WTC11 (cell line): ENCODE data around the gene EVL. TPM values are rescaled to one million over a fixed set of nuclear protein-coding genes. Genes with fewer than 3 reads are reported as not detected.

ENCODE experiments used
- ATAC-seq: fragments of 200-7000 bp; cut with Tn5 transposase; 2 replicates; pipeline ENCODE4 v1.10.0; 2021; ENCODE audit warnings: mild to moderate bottlenecking, moderate library complexity
- CTCF ChIA-PET: fragments of 300-600 bp; sonication (Branson Sonifier 250); formaldehyde crosslinking; loops from one replicate; lab custom pipeline; 2021; ENCODE audit warnings: antibody characterized with exemption; lab: Charles Lee
- POLR2A ChIA-PET: fragments of 350-600 bp; sonication (Branson Sonifier 250); formaldehyde crosslinking; loops from one replicate; lab custom pipeline; 2021; ENCODE audit warnings: antibody characterized with exemption; lab: Charles Lee
- DNase-seq: peaks from one replicate; pipeline ENCODE4 v3.0.0; 2021; ENCODE audit warnings: low spot score
- H3K27ac Mint-ChIP-seq: 2 replicates; pipeline ENCODE4 v1.8.0; 2021; ENCODE audit warnings: mixed read lengths
- H3K27me3 Mint-ChIP-seq: 2 replicates; pipeline ENCODE4 v1.8.0; 2021; ENCODE audit warnings: low read depth, mild to moderate bottlenecking, moderate library complexity, mixed read lengths
- H3K36me3 Mint-ChIP-seq: 2 replicates; pipeline ENCODE4 v1.8.0; 2021; ENCODE audit warnings: mixed read lengths
- H3K4me1 Mint-ChIP-seq: 2 replicates; pipeline ENCODE4 v1.8.0; 2022; ENCODE audit warnings: mixed read lengths
- H3K4me3 Mint-ChIP-seq: 2 replicates; pipeline ENCODE4 v1.8.0; 2021; ENCODE audit warnings: mild to moderate bottlenecking, moderate library complexity, mixed read lengths
- H3K9me3 Mint-ChIP-seq: 2 replicates; pipeline ENCODE4 v1.8.0; 2021; ENCODE audit warnings: mixed read lengths
- ERG ChIP-seq: fragments of 250-450 bp; sonication (Bioruptor Pico); IDR thresholded peaks from 2 replicates; pipeline ENCODE4 v1.8.0; 2021; ENCODE audit warnings: mild to moderate bottlenecking
- FOXJ3 ChIP-seq: sonication (generic); formaldehyde crosslinking; IDR thresholded peaks from 2 replicates; pipeline ENCODE4 v1.9.0; 2021; ENCODE audit warnings: missing genetic modification reagents, mild to moderate bottlenecking, borderline replicate concordance
- GRHL2 ChIP-seq: fragments of 250-450 bp; sonication (Bioruptor Pico); IDR thresholded peaks from 2 replicates; pipeline ENCODE4 v1.8.0; 2022; ENCODE audit warnings: mild to moderate bottlenecking, moderate library complexity; ENCODE audit not compliant: insufficient replicate concordance, severe bottlenecking
- NFYB ChIP-seq: sonication (generic); formaldehyde crosslinking; conservative IDR thresholded peaks from 2 replicates; pipeline ENCODE4 v1.8.0; 2022; ENCODE audit warnings: low read depth, missing genetic modification reagents
- RELA ChIP-seq: sonication (generic); formaldehyde crosslinking; IDR thresholded peaks from 2 replicates; pipeline ENCODE4 v1.8.1; 2022; ENCODE audit warnings: missing genetic modification reagents, mild to moderate bottlenecking, borderline replicate concordance
- SOX15 ChIP-seq: fragments of 250-450 bp; sonication (Bioruptor Pico); IDR thresholded peaks from 2 replicates; pipeline ENCODE4 v1.9.0; 2021; ENCODE audit warnings: mild to moderate bottlenecking
- TCF7 ChIP-seq: sonication (generic); formaldehyde crosslinking; IDR thresholded peaks from 2 replicates; pipeline ENCODE4 v1.8.0; 2022; ENCODE audit warnings: mild to moderate bottlenecking, low read depth, missing genetic modification reagents, moderate library complexity
- TEAD4 ChIP-seq: sonication (generic); formaldehyde crosslinking; IDR thresholded peaks from 2 replicates; pipeline ENCODE4 v1.8.0; 2022; ENCODE audit warnings: mild to moderate bottlenecking, missing genetic modification reagents
- TP53 ChIP-seq: sonication (generic); formaldehyde crosslinking; IDR thresholded peaks from 2 replicates; pipeline ENCODE4 v1.8.1; 2023; ENCODE audit warnings: mild to moderate bottlenecking, missing genetic modification reagents
- ZNF263 ChIP-seq: sonication (generic); formaldehyde crosslinking; IDR thresholded peaks from 2 replicates; pipeline ENCODE4 v1.8.1; 2022; ENCODE audit warnings: low read depth, mild to moderate bottlenecking, moderate library complexity, missing genetic modification reagents
- ZNF317 ChIP-seq: sonication (generic); formaldehyde crosslinking; IDR thresholded peaks from 2 replicates; pipeline ENCODE4 v1.8.1; 2023; ENCODE audit warnings: low read depth, mild to moderate bottlenecking, moderate library complexity, missing genetic modification reagents, borderline replicate concordance
- ZNF423 ChIP-seq: fragments of 250-450 bp; sonication (Bioruptor Pico); IDR thresholded peaks from 2 replicates; pipeline ENCODE4 v2.1.2; 2022; ENCODE audit warnings: mild to moderate bottlenecking, moderate library complexity
- ZNF512 ChIP-seq: sonication (generic); formaldehyde crosslinking; IDR thresholded peaks from 2 replicates; pipeline ENCODE4 v1.8.1; 2022; ENCODE audit warnings: missing genetic modification reagents, borderline replicate concordance
- ZNF671 ChIP-seq: fragments of 250-450 bp; sonication (Bioruptor Pico); IDR thresholded peaks from 2 replicates; pipeline ENCODE4 v1.8.0; 2021; ENCODE audit warnings: mild to moderate bottlenecking
- total RNA-seq: library from RNA; stranded (reverse); gene quantifications from 3 replicates; pipeline ENCODE4 v1.2.3, GENCODE V29; 2021
- TF ChIP-seq, protein P1 (sequence below): fragments of 250-450 bp; sonication (Bioruptor Pico); IDR thresholded peaks from 2 replicates; pipeline ENCODE4 v1.9.0; 2021; ENCODE audit warnings: moderate library complexity, mild to moderate bottlenecking, inconsistent platforms, borderline replicate concordance
- TF ChIP-seq, protein P2 (sequence below): fragments of 250-450 bp; sonication (Bioruptor Pico); conservative IDR thresholded peaks from 2 replicates; pipeline ENCODE4 v1.9.0; 2021; ENCODE audit warnings: mild to moderate bottlenecking
- TF ChIP-seq, protein P3 (sequence below): sonication (generic); formaldehyde crosslinking; IDR thresholded peaks from 2 replicates; pipeline ENCODE4 v1.8.1; 2022; ENCODE audit warnings: low read depth, missing genetic modification reagents, borderline replicate concordance
- TF ChIP-seq, protein P4 (sequence below): fragments of 250-450 bp; sonication (Bioruptor Pico); IDR thresholded peaks from 2 replicates; pipeline ENCODE4 v1.9.0; 2021; ENCODE audit warnings: mild to moderate bottlenecking

Gene EVL
- total RNA-seq, 1 experiment from 2014 or later, result 60.8 TPM

DNA sequence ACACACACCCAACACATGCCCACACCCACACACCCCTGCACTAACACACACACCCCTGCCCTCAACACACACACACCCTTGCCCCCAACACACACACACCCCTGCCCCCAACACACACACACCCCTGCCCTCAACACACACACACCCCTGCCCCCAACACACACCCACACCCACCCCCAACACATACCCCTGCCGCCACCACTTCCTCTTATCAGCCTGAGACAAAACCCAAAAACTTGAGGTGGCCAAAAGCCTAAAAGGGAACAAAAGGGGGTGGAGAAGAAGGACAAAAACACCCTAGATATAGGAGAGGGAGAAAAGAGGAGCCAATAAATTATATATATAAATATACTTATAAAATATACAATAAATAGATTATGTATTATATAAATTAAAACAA lies 103.3 kb downstream of the EVL start:
- Mint-ChIP-seq H3K4me1 (peaks cover 10% of the 10 kb centered on the region), H3K27ac (no peak overlapping the region), H3K27me3 (peaks cover 17% of the 10 kb centered on the region), H3K4me3 (no peak overlapping the region), H3K9me3 (no peaks in the 10 kb centered on the region), H3K36me3 (no peaks in the 10 kb centered on the region)
- DNase-seq, result no peak
- ChIA-PET CTCF (no interaction called here), POLR2A (no interaction called here)
- no peak for TF ChIP-seq TEAD4
- no peak for ATAC-seq

GRCh38 chr14:100170880-100171279 lies 105.7 kb downstream of the EVL start:
- H3K9me3 Mint-ChIP-seq, result no peaks in the 10 kb centered on the region

More at GRCh38 chr14:100170880-100171279, 105.7 kb downstream of the EVL start:
- Mint-ChIP-seq H3K27ac (no peak overlapping the region), H3K4me1 (peaks cover 6% of the 10 kb centered on the region), H3K36me3 (no peaks in the 10 kb centered on the region), H3K27me3 (peaks cover 13% of the 10 kb centered on the region), H3K4me3 (no peak overlapping the region)
- POLR2A ChIA-PET, result no interaction called here
- CTCF ChIA-PET, result interaction anchor here (1.3 kb wide), 1 partner anchor 22 kb away, joined by 5 read pairs; no protein-coding TSS in a partner anchor
- DNase-seq (no peak), ATAC-seq (no peak)
- TF ChIP-seq NFYB (CRISPR knock-in tag), result no peak
- TF ChIP-seq RELA (CRISPR knock-in tag), result no peak
- no peak for TF ChIP-seq SOX15
- TF ChIP-seq ZNF671 (CRISPR knock-in tag), result no peak
- TF ChIP-seq FOXJ3 (CRISPR knock-in tag), result no peak
- TF ChIP-seq, protein P1, sequence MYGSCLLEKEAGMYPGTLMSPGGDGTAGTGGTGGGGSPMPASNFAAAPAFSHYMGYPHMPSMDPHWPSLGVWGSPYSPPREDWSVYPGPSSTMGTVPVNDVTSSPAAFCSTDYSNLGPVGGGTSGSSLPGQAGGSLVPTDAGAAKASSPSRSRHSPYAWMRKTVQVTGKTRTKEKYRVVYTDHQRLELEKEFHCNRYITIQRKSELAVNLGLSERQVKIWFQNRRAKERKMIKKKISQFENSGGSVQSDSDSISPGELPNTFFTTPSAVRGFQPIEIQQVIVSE (CRISPR knock-in tag), result no peak
- no peak for TF ChIP-seq TCF7 (CRISPR knock-in tag)
- no peak for TF ChIP-seq ERG (CRISPR knock-in tag)
- TF ChIP-seq, protein P2, sequence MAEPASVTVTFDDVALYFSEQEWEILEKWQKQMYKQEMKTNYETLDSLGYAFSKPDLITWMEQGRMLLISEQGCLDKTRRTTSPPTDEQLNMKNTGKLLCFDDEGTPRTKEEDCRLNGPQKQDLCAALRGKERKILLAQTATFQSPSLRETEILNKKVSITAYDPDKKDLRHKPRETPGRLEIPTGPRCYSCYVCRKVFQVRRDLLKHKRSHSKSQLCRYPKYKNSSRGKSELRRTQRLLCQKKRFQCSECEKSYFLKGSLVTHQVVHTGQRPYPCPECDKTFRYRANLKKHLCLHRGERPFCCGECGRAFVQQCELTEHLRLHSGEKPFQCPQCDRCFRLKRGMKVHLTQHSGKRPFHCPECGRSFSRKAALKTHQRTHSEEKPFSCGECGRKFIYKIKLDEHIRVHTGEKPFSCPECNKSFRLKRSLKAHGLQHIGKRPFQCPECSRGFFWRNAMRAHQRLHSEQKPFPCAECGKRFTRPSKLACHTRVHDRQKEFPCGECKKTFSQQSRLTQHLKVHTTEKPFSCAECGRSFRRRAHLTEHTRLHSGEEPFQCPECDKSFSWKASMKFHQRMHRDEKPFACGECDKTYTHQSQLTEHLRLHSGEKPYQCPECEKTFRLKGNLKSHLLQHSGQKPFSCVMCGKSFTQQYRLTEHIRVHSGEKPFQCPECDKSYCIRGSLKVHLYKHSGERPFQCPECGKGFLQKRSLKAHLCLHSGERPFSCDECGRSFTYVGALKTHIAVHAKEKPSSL (CRISPR knock-in tag), result no peak
- TF ChIP-seq ZNF317, result no peak
- TF ChIP-seq, protein P3, sequence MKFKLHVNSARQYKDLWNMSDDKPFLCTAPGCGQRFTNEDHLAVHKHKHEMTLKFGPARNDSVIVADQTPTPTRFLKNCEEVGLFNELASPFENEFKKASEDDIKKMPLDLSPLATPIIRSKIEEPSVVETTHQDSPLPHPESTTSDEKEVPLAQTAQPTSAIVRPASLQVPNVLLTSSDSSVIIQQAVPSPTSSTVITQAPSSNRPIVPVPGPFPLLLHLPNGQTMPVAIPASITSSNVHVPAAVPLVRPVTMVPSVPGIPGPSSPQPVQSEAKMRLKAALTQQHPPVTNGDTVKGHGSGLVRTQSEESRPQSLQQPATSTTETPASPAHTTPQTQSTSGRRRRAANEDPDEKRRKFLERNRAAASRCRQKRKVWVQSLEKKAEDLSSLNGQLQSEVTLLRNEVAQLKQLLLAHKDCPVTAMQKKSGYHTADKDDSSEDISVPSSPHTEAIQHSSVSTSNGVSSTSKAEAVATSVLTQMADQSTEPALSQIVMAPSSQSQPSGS (CRISPR knock-in tag), result no peak
- TF ChIP-seq ZNF423 (CRISPR knock-in tag), result no peak
- no peak for TF ChIP-seq ZNF512 (CRISPR knock-in tag)
- no peak for TF ChIP-seq ZNF263 (CRISPR knock-in tag)
- TF ChIP-seq, protein P4, sequence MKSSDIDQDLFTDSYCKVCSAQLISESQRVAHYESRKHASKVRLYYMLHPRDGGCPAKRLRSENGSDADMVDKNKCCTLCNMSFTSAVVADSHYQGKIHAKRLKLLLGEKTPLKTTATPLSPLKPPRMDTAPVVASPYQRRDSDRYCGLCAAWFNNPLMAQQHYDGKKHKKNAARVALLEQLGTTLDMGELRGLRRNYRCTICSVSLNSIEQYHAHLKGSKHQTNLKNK (CRISPR knock-in tag), result no peak
- TF ChIP-seq GRHL2, result no peak
- no peak for TF ChIP-seq TP53 (CRISPR knock-in tag)
